Hepatocyte (in vitro differentiated cells): ENCODE measurements around the gene STPG2. TPM values are rescaled to one million over a fixed set of nuclear protein-coding genes. Genes with fewer than 3 reads are reported as not detected.

Experiments
- DNase-seq: peaks from one replicate; pipeline ENCODE4 v3.0.0-alpha.2; 2016; ENCODE audit warnings: low spot score
- H2AFZ ChIP-seq: fragments of 200-600 bp; sonication (generic); 2 replicates; pipeline ENCODE4 v1.6.0; 2016; ENCODE audit warnings: antibody characterized with exemption, mild to moderate bottlenecking
- H3K27ac ChIP-seq: fragments of 200-600 bp; sonication (generic); 2 replicates; pipeline ENCODE4 v1.5.1; 2016; ENCODE audit warnings: mild to moderate bottlenecking
- H3K27me3 ChIP-seq: fragments of 200-600 bp; sonication (generic); 2 replicates; pipeline ENCODE4 v1.6.1; 2016
- H3K36me3 ChIP-seq: fragments of 200-600 bp; sonication (generic); replicated peaks from 2 replicates; pipeline ENCODE4 v1.5.1; 2016; ENCODE audit warnings: low read depth; ENCODE audit not compliant: insufficient read depth
- H3K4me1 ChIP-seq: fragments of 200-600 bp; sonication (generic); 2 replicates; pipeline ENCODE4 v1.5.1; 2016; ENCODE audit warnings: mild to moderate bottlenecking, moderate library complexity; ENCODE audit not compliant: insufficient read depth
- H3K4me2 ChIP-seq: fragments of 200-600 bp; sonication (generic); 2 replicates; pipeline ENCODE4 v1.6.0; 2016
- H3K4me3 ChIP-seq: fragments of 200-600 bp; sonication (generic); 2 replicates; pipeline ENCODE4 v1.5.1; 2016; ENCODE audit warnings: mild to moderate bottlenecking
- H3K79me2 ChIP-seq: fragments of 200-600 bp; sonication (generic); 2 replicates; pipeline ENCODE4 v1.6.0; 2017; ENCODE audit warnings: mild to moderate bottlenecking
- H3K9me2 ChIP-seq: fragments of 200-600 bp; sonication (generic); replicated peaks from 2 replicates; pipeline ENCODE4 v1.6.0; 2017; ENCODE audit warnings: mild to moderate bottlenecking; ENCODE audit not compliant: insufficient read depth
- H3K9me3 ChIP-seq: fragments of 200-600 bp; sonication (generic); 2 replicates; pipeline ENCODE4 v1.5.1; 2016; ENCODE audit warnings: low read depth, mild to moderate bottlenecking
- H4K20me1 ChIP-seq: fragments of 200-600 bp; sonication (generic); 2 replicates; pipeline ENCODE4 v1.6.0; 2016; ENCODE audit warnings: mild to moderate bottlenecking; ENCODE audit not compliant: insufficient read depth, poor library complexity, severe bottlenecking
- CTCF ChIP-seq: fragments of 200-600 bp; sonication (generic); IDR thresholded peaks from 2 replicates; pipeline ENCODE4 v1.5.1; 2016; ENCODE audit warnings: antibody characterized with exemption, mild to moderate bottlenecking; ENCODE audit not compliant: poor library complexity
- EZH2 ChIP-seq: fragments of 200-600 bp; sonication (generic); IDR thresholded peaks from 2 replicates; pipeline ENCODE4 v1.6.1; 2016; ENCODE audit warnings: antibody characterized with exemption, mild to moderate bottlenecking, borderline replicate concordance
- EZH2phosphoT487 ChIP-seq: fragments of 200-600 bp; sonication (generic); IDR thresholded peaks from one replicate; pipeline ENCODE4 v1.6.1; 2018; ENCODE audit warnings: antibody characterized with exemption, mild to moderate bottlenecking, low read depth, moderate library complexity; ENCODE audit not compliant: unreplicated experiment, severe bottlenecking
- WGBS: methylation state at CpG from one replicate; pipeline ENCODE4 v1.1.6; 2016; ENCODE audit warnings: low lambda C conversion rate; ENCODE audit errors: missing lambda C conversion rate; 5-methylcytosine and 5-hydroxymethylcytosine counted together
- polyA plus RNA-seq: library from polyadenylated mRNA; unstranded; fragments of >200 nt; fragmentation: Nextera tagmentation; extraction: Ambion mirVana; gene quantifications from 2 replicates; pipeline ENCODE4 v1.2.1, GENCODE V29; 2016
- total RNA-seq: library from RNA; depleted of rRNA; stranded (reverse); fragments of >200 nt; gene quantifications from 2 replicates; pipeline ENCODE4 v1.2.3, GENCODE V29; 2014

The STPG2 gene
- total and polyA plus RNA-seq, 2 experiments from 2014 or later, result 0.17 to 0.98 TPM

- Histone ChIP-seq H3K27me3 (no peaks in the 10 kb centered on the region), H3K27ac (no peak overlapping the region), H3K79me2 (no peaks in the 10 kb centered on the region), H3K4me2 (no peak overlapping the region), H4K20me1 (no peaks in the 10 kb centered on the region), H3K4me1 (no peaks in the 10 kb centered on the region), H3K4me3 (no peak overlapping the region), H3K36me3 (no peaks in the 10 kb centered on the region), H2AFZ (no peak overlapping the region), H3K9me3 (no peaks in the 10 kb centered on the region), H3K9me2 (no peaks in the 10 kb centered on the region)
- 76% methylated on average over 2 of the region's 2 CpGs for WGBS
- no peak for TF ChIP-seq EZH2
- peak; percentile 8 for TF ChIP-seq CTCF
- DNase-seq, result no peak
Observed at GRCh38 chr4:97548943-97549583, 594.2 kb downstream of the STPG2 start.

- Histone ChIP-seq H3K27me3 (no peaks in the 10 kb centered on the region), H3K4me3 (no peak overlapping the region), H3K79me2 (no peaks in the 10 kb centered on the region), H3K9me3 (no peaks in the 10 kb centered on the region), H2AFZ (no peak overlapping the region), H3K36me3 (no peaks in the 10 kb centered on the region), H4K20me1 (no peaks in the 10 kb centered on the region), H3K4me1 (no peaks in the 10 kb centered on the region), H3K27ac (no peak overlapping the region), H3K4me2 (no peak overlapping the region), H3K9me2 (no peaks in the 10 kb centered on the region)
- TF ChIP-seq CTCF (no peak), EZH2phosphoT487 (no peak), EZH2 (no peak)
- no peak for DNase-seq
- 90% methylated on average over 2 of the region's 2 CpGs for WGBS
Observed at GRCh38 chr4:97548186-97548585, 595.1 kb downstream of the STPG2 start.

GRCh38 chr4:97531351-97531750 lies 611.9 kb downstream of the STPG2 start:
- Histone ChIP-seq H3K4me2 (no peak overlapping the region), H3K36me3 (no peaks in the 10 kb centered on the region), H3K27me3 (no peaks in the 10 kb centered on the region), H3K4me1 (no peaks in the 10 kb centered on the region), H3K9me3 (no peaks in the 10 kb centered on the region), H3K27ac (no peak overlapping the region), H4K20me1 (no peaks in the 10 kb centered on the region), H3K79me2 (no peaks in the 10 kb centered on the region), H2AFZ (no peak overlapping the region), H3K4me3 (no peak overlapping the region), H3K9me2 (no peaks in the 10 kb centered on the region)
- no peak for DNase-seq
- TF ChIP-seq CTCF, result no peak
- no peak for TF ChIP-seq EZH2phosphoT487
- no peak for TF ChIP-seq EZH2

GRCh38 chr4:97530676-97531075 lies 612.6 kb downstream of the STPG2 start:
- TF ChIP-seq CTCF, result no peak
- TF ChIP-seq EZH2, result no peak
- TF ChIP-seq EZH2phosphoT487, result no peak
- H3K4me3 ChIP-seq, result no peak overlapping the region
- no peaks in the 10 kb centered on the region for H3K36me3 ChIP-seq
- no peak overlapping the region for H3K27ac ChIP-seq
- no peak overlapping the region for H3K4me2 ChIP-seq
- DNase-seq, result no peak
- no peak overlapping the region for H2AFZ ChIP-seq
- H3K9me2 ChIP-seq, result no peaks in the 10 kb centered on the region
- no peaks in the 10 kb centered on the region for H3K27me3 ChIP-seq
- H3K9me3 ChIP-seq, result no peaks in the 10 kb centered on the region
- no peaks in the 10 kb centered on the region for H3K79me2 ChIP-seq
- WGBS, result 32% methylated on average over 1 of the region's 1 CpG
- H3K4me1 ChIP-seq, result no peaks in the 10 kb centered on the region
- H4K20me1 ChIP-seq, result no peaks in the 10 kb centered on the region
